Measurements from ENCODE around the gene GEMIN7. TPM values are rescaled to one million over a fixed set of nuclear protein-coding genes. Genes with fewer than 3 reads are reported as not detected.

Gene GEMIN7
- total RNA-seq, 1 donor from 2014 or later, result 35.2 TPM

DNA sequence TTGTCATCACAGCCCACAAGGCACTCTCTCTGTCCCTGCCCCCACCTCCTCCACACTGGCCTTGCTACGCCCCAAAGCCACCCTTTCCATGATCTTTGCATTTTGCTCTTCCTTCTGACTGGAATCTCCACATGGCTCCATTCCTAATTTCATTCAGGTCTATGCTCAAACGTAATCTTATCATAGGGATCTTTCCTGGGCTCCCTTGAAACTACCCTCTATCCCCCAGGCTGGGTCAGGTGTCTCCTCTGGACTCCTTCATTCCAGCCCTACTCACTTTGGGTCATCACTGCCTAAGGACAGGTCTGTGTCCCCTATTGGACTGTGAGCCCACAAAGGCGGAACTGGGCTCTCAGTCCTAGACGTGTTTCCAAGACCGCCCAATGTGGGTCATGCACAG is 3.1 kb downstream of the GEMIN7 start:
- intact Hi-C loops (cut with micrococcal nuclease), result no loop called here

GRCh38 chr19:45086480-45086879 is 7.4 kb downstream of the GEMIN7 start:
- intact Hi-C loops (cut with micrococcal nuclease), result no loop called here

GRCh38 chr19:45087531-45087930 is 8.5 kb downstream of the GEMIN7 start:
- intact Hi-C loops (cut with micrococcal nuclease), result loop anchor here (1.0 kb wide), 1 partner anchor 8 kb away; the partner anchor contains the start of gene GEMIN7

DNA sequence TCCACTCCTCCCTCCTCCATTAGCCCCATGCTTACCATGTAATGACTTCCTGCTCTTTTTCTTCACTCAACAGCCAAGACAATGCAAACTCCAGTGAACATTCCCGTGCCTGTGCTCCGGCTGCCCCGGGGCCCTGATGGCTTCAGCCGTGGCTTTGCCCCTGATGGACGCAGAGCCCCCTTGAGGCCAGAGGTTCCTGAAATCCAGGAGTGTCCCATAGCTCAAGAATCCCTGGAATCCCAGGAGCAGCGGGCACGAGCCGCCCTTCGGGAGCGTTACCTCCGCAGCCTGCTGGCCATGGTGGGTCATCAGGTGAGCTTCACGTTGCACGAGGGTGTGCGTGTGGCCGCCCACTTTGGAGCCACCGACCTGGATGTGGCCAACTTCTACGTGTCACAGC is 11.0 kb downstream of the GEMIN7 start:
- intact Hi-C loops (cut with micrococcal nuclease), result loop anchor here (5.0 kb wide), 4 partner anchors 243 to 492 kb away; partner anchors contain the start of genes NECTIN2, OPA3, POLR1G and PPP1R13L

DNA sequence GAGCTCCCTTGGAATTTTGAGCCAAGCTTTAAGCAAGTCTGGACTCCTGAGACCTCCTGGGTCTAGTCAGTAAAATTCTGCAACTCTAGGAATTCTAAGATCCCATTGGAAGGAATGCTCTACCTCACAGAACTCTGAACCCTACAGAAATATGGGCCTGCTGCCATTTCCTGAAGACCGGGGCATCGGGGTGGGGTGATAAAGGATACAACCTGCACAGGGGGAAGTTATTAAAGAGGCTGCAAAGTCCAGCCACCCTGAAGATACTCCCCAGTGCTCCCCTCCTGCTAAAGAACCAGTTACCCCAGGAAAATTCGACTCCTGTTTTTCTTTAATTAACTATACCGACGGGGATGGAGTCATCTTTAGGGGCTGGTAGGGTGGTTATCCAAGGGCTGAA is 11.5 kb downstream of the GEMIN7 start:
- intact Hi-C loops (cut with micrococcal nuclease), result loop anchor here (1.0 to 5.0 kb wide), 9 partner anchors 11 to 492 kb away; partner anchors contain the start of genes BLOC1S3, CLPTM1, GEMIN7 and NECTIN2

DNA sequence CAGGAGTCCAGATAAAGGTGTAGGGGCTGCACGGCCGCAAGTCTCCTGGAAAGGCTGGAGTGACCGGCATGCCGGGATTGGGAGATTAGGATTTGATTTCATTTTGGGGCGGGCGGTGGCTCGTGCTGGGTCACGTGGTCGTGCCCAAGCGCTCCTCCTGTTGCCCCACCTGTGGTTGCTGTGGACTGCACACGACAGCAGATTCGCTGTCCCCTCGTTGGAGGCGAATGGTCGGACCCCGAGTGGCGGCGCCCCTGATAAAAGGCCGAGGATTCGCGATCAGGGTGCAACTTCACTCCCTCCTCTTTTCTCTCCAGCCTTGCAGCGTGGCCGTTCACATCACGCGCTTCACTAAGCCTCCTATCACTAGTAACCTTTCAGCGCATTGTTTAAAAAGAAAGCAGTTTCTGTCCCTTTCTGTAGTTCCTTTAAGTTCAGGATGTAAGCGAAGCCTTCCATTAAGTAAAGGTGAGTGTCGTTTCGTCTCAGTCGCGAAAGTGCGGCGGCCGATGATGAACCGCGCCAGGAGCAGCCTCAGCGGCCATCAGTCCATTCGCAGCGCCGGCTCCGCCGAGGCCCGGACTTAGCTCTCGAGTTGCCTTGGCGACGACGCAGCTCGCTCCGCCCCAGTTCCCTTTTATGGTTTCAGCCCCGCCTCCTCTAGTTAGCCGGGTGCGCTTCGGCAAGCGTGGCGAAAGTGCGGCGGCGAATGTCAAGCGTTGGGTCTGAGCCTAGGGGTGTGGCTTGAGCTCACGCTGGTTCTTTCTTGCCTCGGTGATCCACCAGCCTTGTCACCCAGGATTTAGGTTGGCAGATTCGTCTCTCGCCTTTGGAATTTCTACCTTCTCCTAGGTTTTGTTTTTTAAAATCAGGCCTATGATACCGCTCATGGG is 12.2 kb downstream of the GEMIN7 start:
- intact Hi-C loops (cut with micrococcal nuclease), result loop anchor here (1.0 to 5.0 kb wide), 9 partner anchors 12 to 491 kb away; partner anchors contain the start of genes BLOC1S3, CLPTM1, GEMIN7 and NECTIN2

DNA sequence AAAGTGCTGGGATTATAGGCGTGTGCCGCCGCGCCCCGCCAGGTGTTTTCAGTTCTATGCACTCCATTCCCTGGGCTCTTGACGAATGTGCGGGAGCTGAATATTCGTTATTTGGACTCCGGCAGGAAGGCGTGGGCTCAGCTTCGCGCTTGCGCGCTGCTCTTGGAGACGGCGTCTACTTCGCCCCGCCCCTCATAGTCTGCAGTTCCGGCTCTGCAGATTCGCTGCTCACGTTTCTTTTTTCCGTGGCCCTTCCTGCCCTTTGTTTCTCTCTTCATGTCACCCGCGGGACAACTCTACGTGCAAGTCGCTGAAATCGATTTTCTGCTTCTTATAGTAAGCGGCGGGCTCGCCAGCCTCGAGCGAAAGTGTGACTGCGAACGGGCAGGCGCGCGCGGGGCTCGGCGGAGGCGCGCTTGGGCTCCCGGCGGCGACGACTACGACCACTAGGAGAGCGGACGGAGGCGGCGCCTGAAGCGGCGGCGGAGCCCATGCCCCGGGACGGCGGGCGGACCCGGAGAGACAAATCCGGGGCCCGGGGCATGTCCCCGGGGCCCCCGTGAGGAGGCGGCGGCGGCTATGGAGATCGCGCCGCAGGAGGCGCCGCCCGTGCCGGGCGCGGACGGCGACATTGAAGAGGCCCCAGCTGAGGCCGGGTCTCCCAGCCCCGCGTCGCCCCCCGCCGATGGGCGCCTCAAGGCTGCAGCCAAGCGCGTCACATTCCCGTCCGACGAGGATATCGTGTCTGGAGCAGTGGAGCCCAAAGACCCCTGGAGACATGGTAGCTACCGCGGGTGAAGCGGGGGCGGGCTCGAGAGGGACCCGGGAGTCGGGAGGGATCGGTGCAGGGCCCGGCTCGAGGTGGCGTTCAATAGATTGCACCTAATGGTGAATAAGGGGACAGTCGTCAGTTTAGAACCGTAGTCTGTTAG is 14.0 kb downstream of the GEMIN7 start, which contains the start of gene PPP1R37:
TSS of gene PPP1R37 (plus strand) at position 433 of the 932 bp plus-strand sequence. CDS start at position 580, 147 bp downstream.
- intact Hi-C loops (cut with micrococcal nuclease), result loop anchor here (1.0 to 5.0 kb wide), 10 partner anchors 34 to 489 kb away; partner anchors contain the start of genes CLASRP, MARK4, NECTIN2 and OPA3

DNA sequence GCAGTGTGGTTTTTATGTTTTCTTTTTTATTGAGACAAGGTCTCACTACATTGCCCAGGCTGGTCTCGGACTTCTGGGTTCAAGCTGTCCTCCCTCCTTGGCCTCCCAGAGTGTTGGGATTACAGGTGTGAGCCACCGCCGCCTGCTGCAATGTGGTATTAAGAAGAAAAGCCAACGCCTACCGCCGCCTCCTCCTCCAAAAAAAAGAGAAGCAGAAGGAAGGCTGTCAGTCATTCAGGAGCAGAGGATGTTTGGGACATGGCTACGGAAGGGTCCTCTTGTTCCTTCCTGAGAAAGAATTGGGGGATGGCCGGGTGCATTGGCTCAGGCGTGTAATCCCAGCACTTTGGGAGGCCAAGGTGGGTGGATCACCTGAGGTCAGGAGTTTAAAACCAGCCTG is 15.1 kb downstream of the GEMIN7 start:
- intact Hi-C loops (cut with micrococcal nuclease), result loop anchor here (5.0 kb wide), 4 partner anchors 247 to 488 kb away; partner anchors contain the start of genes NECTIN2, OPA3, POLR1G and PPP1R13L

DNA sequence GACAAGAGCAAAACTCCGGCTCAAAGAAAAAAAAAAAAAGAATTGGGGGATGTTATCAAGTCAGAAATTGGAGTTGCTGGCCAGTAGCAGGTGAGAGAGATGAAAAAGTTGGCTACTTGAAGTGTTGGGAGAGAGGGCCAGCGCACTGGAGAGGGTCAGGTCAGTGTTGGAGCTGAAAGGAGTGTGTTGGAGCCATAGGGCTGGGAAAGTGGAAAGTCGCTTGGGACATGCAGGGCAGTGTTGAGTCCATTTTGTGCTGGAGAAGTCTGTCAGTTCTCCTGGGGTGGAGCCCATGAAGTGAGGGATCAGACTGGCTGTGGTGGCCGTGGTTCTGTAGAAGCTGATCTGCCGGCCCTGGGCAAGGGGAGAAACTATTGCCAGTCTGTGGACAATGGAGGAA is 15.6 kb downstream of the GEMIN7 start:
- intact Hi-C loops (cut with micrococcal nuclease), result loop anchor here (5.0 kb wide), 4 partner anchors 247 to 488 kb away; partner anchors contain the start of genes NECTIN2, OPA3, POLR1G and PPP1R13L

- intact Hi-C loops (cut with micrococcal nuclease), result no loop called here
Measured at GRCh38 chr19:45095496-45096413, 16.7 kb downstream of the GEMIN7 start.

DNA sequence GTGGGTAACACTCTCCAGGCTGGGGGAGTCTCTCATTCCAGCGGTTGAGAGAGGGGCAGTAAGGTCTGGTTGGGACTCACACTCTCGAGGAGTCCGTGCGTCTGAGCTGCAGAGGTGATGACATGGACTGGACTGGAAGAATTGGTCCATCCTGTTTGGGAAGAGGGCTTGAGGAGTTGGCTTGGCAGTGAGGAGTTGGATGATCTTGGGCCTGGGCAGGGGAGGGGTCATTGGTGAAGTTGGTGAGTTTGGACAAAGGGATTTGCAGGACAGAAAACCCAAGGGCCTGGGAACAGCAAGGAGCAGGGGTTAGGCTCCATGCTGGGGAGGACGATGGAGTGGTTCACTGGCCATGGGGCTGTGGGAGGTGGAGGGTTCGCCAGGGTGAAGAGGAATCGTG is 17.6 kb downstream of the GEMIN7 start:
- intact Hi-C loops (cut with micrococcal nuclease), result no loop called here

GRCh38 chr19:45097450-45097775 is 18.4 kb downstream of the GEMIN7 start:
- intact Hi-C loops (cut with micrococcal nuclease), result no loop called here

DNA sequence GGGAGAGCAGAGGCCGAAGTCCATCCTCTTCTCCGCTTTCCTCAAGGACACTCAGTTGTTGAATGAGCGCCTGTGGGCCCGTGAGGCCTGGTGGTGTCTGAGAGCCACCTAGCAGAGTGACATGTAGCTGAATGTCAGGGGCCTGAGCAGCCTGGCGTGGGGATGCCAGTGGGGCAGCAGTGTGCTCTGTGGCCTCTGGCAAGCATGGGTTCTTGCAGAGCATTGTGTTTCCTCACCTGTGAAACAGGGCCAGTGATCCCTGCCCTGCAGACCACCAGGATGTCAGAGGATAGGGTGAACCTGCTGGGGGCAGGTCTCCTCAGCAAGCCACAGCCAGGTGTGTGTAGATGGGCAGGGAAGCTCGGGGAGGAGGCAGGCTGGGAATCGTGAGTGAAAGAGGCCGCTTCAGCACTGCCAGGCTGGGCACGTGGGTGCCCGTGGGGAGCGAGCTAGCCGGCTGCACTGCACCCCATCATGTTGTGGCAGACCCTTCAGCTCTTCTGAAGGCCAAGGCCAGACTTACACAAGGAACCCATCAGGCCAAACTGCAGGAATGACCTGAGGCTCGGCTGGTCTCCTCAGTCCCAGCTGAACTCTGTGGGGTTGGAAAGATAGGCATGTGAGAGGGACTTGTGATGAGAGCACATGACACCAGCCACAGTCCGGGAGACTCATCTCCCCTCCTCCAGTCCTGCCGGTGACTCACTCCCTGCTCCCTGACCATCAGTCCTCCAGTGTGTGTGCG is 18.9 kb downstream of the GEMIN7 start:
- intact Hi-C loops (cut with micrococcal nuclease), result no loop called here

- intact Hi-C loops (cut with micrococcal nuclease), result no loop called here
Measured at GRCh38 chr19:45098521-45099466, 19.7 kb downstream of the GEMIN7 start.

DNA sequence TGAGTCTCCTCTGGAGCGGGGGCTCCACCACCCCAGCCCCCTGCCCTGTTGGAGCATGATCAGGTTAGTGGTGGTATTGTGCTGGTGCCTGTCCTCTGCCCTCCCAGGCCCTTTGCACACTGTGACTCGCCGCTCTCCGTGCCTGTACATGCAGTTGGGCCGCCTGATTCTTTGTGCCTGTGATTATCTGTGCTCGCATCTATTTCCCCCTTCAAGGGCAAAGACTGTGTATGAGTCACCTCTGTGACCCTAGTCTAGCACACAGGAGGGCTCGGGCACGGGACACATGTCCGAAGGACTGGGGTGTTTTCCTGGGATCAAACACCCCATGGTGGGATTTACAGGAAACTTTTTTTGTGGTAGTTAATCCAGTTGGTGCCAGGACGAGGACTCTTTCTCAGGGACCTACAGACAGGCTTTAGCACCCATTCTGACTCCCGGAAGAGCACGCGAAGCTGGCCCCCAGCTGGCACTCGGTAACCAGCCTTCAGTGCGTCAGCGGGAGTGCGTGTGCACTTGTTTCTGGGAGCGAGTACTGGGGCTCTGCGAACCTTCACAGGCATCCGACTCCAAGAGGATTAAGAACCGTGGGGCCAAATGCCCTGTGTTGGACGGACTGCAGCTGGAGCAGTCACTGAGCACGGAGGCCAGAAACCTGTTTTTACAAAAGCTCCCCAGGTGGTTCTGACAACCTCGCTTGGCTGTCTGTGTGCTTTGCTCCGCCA is 20.6 kb downstream of the GEMIN7 start:
- intact Hi-C loops (cut with micrococcal nuclease), result no loop called here

DNA sequence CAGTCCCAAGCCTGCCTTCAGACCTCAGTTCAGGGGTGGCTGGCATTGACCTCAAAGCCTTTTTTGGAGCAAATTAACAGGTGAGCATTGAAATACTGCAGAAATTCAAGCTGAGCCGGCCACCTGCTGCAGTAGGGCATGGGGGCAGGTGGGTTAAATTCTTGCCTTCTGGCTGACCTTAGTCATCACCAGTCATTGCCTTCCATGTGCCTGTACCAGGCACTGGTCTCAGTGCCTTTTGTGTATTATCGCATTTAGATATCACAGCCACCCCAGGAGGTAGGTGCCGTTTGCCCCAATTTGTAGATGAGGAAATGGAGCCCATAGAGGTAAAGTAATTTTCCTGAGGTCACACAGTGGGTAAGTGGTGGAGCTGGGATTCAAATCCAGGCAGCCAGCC is 21.1 kb downstream of the GEMIN7 start:
- intact Hi-C loops (cut with micrococcal nuclease), result no loop called here

- intact Hi-C loops (cut with micrococcal nuclease), result no loop called here
Measured at GRCh38 chr19:45100846-45101252, 21.8 kb downstream of the GEMIN7 start.

- intact Hi-C loops (cut with micrococcal nuclease), result no loop called here
Measured at GRCh38 chr19:45101806-45102205, 22.7 kb downstream of the GEMIN7 start.

Data from T-helper 1 cell treated with Interleukin-12 subunit alpha and Interleukin-12 subunit beta and Interleukin-4 antibody, amounts not matched to agents 30 ng/mL and 1 ng/mL, for 36 hours (primary cell).